GM18873 (cell line): ENCODE results near the gene ACAN.

Source experiments
- ATAC-seq: cut with Tn5 transposase; IDR thresholded peaks from one replicate; pipeline ENCODE4 v1.9.1; 2021; ENCODE audit warnings: mild to moderate bottlenecking, moderate library complexity, moderate number of reproducible peaks; ENCODE audit not compliant: unreplicated experiment, low FRiP score

Gene ACAN

GRCh38 chr15:88800026-88800425 lies 3.2 kb upstream of the ACAN start:
- ATAC-seq = no peak

GRCh38 chr15:88800738-88801137 lies 2.5 kb upstream of the ACAN start:
- no peak for ATAC-seq

GRCh38 chr15:88802250-88802990 lies 816 bp upstream of the ACAN start:
- no peak for ATAC-seq

- no peak for ATAC-seq
These were observed 320 bp upstream of the ACAN start for GRCh38 chr15:88802991-88803240.

- no peak for ATAC-seq
These were observed 648 bp downstream of the ACAN start for GRCh38 chr15:88803920-88804247.

- no peak for ATAC-seq
These were observed 1.0 kb downstream of the ACAN start for GRCh38 chr15:88804257-88804656.

GRCh38 chr15:88805031-88805780 lies 2.0 kb downstream of the ACAN start:
- ATAC-seq = no peak

- ATAC-seq = no peak
These were observed 7.2 kb downstream of the ACAN start for GRCh38 chr15:88810446-88810845.

GRCh38 chr15:88812133-88812532 lies 8.9 kb downstream of the ACAN start:
- no peak for ATAC-seq

GRCh38 chr15:88813960-88814359 lies 10.7 kb downstream of the ACAN start:
- ATAC-seq = no peak

GRCh38 chr15:88814393-88814792 lies 11.2 kb downstream of the ACAN start:
- no peak for ATAC-seq

GRCh38 chr15:88818920-88819319 lies 15.7 kb downstream of the ACAN start:
- no peak for ATAC-seq

- ATAC-seq = no peak
These were observed 18.8 kb downstream of the ACAN start for GRCh38 chr15:88821993-88822392.

- no peak for ATAC-seq
These were observed 25.6 kb downstream of the ACAN start for GRCh38 chr15:88828791-88829190.

GRCh38 chr15:88830016-88830415 lies 26.8 kb downstream of the ACAN start:
- ATAC-seq = no peak

- no peak for ATAC-seq
These were observed 29.8 kb downstream of the ACAN start for GRCh38 chr15:88832820-88833730.

GRCh38 chr15:88833731-88834100 lies 30.5 kb downstream of the ACAN start:
- no peak for ATAC-seq

GRCh38 chr15:88834211-88834812 lies 31.1 kb downstream of the ACAN start:
- no peak for ATAC-seq

GRCh38 chr15:88835119-88835518 lies 31.9 kb downstream of the ACAN start:
- ATAC-seq = no peak

GRCh38 chr15:88835646-88836045 lies 32.4 kb downstream of the ACAN start:
- ATAC-seq = no peak

- ATAC-seq = no peak
These were observed 35.4 kb downstream of the ACAN start for GRCh38 chr15:88838667-88839066.
